ENCODE data around the gene LRRC7. TPM values are rescaled to one million over a fixed set of nuclear protein-coding genes. Genes with fewer than 3 reads are reported as not detected.

Gene LRRC7
- total RNA-seq, 2 experiments from 2014 or later, result not detected

DNA sequence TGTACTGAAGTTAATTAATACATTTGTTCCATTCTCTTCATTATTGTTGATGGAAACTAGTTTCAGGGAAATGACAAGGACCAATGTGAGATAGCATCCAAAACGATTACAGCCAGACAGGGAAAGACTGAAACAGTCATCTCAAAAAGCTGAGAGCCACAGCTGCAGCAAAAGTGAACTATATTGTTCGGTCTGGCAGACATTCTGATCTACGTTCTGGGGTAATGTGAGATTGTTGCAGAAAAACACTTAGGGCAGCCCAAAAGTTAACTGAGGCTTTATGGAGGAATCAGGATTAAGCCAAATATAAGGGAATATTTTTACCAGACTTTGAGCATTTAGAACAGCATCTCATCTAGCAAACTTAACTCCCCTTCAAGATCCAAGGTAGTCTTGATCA, 524.8 kb downstream of the LRRC7 start:
- Mint-ChIP-seq H3K36me3 (ENCODE audit: low read depth) (no peaks in the 10 kb centered on the region), H3K4me3 (no peak overlapping the region), H3K27ac (no peak overlapping the region), H3K9me3 (ENCODE audit: low read depth) (no peaks in the 10 kb centered on the region), H3K4me1 (no peaks in the 10 kb centered on the region), H3K27me3 (peaks cover 8% of the 10 kb centered on the region)
- CTCF ChIA-PET, result no interaction called here
- ATAC-seq (no peak), DNase-seq (no peak)
- POLR2A ChIA-PET, result no interaction called here
- intact Hi-C loops (cut with DNase I, micrococcal nuclease), result no loop called here

DNA sequence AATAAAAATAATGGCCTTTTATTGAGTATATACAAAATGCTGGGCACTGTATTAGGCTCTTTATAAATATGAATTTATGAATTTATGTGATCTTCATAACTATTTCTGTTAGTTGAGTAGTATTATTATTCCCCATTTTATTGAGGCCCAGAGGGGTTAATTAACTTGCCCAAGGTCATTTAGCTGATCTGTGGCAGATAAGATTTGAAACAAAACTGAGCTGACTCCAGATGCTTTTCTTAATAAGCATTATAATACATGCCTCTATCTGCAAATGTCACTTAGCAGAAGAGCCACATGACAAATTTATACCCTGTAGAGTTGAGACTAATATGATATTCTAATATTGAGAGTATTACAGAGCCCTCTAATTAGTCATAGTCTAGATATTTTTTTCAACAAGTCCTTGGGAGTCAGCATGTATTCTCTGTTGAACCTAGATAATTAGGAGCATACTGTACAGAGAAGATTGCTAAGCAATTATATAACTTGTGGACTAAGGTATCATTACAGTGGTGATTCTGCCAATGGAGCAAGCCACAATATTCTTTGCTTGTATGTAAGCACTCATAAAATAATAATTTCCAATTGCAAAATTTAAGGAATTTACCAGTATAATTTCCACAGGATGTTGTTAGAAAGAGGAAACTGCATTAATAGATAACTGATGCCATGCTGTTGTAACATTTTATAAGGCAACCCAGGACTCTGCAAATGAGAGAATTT, 525.7 kb downstream of the LRRC7 start:
- Mint-ChIP-seq H3K27ac (no peak overlapping the region), H3K4me1 (no peaks in the 10 kb centered on the region), H3K27me3 (peaks cover 8% of the 10 kb centered on the region), H3K36me3 (ENCODE audit: low read depth) (no peaks in the 10 kb centered on the region), H3K4me3 (no peak overlapping the region), H3K9me3 (ENCODE audit: low read depth) (no peaks in the 10 kb centered on the region)
- POLR2A ChIA-PET, result no interaction called here
- CTCF ChIA-PET, result interaction anchor here (1.4 kb wide), 1 partner anchor 10 kb away, joined by 3 read pairs; no protein-coding TSS in a partner anchor
- ATAC-seq, result no peak
- intact Hi-C loops (cut with DNase I, micrococcal nuclease), result no loop called here
- DNase-seq, result no peak

DNA sequence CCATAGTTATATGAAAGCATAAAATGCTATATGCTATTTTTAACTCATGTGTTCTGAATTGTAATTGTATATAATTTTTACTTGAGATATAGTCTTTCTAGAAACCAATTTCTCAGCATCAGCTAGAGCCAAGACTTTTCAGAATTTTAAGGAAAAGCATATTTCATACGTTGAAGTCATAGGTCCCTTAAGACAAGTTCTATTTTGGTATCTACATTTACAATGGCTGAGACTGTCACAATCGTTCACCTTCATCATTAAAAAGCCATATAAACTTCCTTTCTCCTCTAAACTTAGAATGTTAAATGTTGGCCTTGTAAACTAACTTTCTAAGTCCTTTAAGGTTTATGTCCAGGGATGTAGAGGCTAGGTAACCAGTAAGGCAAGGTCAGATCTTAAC, 533.5 kb downstream of the LRRC7 start:
- ChIA-PET CTCF (no interaction called here), POLR2A (no interaction called here)
- H3K4me3 Mint-ChIP-seq, result no peak overlapping the region
- ATAC-seq (no peak), DNase-seq (no peak)
- no peaks in the 10 kb centered on the region for H3K36me3 Mint-ChIP-seq (ENCODE audit: low read depth)
- H3K4me1 Mint-ChIP-seq, result no peaks in the 10 kb centered on the region
- H3K27me3 Mint-ChIP-seq, result peaks cover under 1% of the 10 kb centered on the region
- H3K9me3 Mint-ChIP-seq (ENCODE audit: low read depth), result no peaks in the 10 kb centered on the region
- intact Hi-C loops (cut with DNase I, micrococcal nuclease), result no loop called here
- H3K27ac Mint-ChIP-seq, result no peak overlapping the region

DNA sequence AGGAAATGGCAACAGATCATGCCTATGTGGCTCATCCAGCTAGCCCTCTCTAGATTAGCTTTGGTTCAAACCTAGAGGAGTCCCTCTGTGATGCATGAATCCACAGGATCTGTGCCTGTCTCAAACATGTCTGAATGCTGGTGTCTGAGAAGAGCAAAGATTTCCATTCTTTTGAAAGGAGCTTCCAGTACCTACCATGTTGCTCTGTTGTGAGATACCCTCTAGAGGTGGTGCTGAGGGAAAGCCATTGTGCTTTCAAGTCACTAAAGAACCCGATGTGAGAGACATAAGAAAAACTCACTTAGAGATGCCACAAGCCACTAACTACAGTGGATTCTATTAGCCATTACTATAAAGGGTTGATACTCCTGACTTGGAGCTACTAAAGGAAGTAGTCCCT, 534.1 kb downstream of the LRRC7 start:
- ChIA-PET CTCF (no interaction called here), POLR2A (no interaction called here)
- H3K36me3 Mint-ChIP-seq (ENCODE audit: low read depth), result no peaks in the 10 kb centered on the region
- DNase-seq, result no peak
- H3K27me3 Mint-ChIP-seq, result no peaks in the 10 kb centered on the region
- H3K27ac Mint-ChIP-seq, result no peak overlapping the region
- H3K4me3 Mint-ChIP-seq, result no peak overlapping the region
- H3K4me1 Mint-ChIP-seq, result no peaks in the 10 kb centered on the region
- ATAC-seq, result no peak
- H3K9me3 Mint-ChIP-seq (ENCODE audit: low read depth), result no peaks in the 10 kb centered on the region
- intact Hi-C loops (cut with DNase I, micrococcal nuclease), result no loop called here

DNA sequence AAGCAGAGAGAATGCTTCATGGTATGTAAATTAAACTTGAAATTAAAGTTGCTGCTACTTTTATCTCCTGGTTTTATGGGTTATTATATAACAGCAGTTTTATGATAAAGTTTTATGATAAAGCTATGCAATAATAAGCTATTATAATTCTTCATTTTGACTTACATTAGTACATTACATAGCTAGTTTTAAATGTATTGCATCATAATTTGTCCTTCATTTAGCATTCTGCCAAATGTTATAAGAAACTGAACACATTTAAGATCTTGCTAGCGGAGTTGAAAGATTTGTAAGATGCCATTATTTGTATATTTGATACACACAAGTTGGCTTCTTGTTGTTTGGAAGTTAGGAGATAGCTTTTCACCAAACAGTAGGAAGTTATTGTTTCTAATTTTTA, 536.0 kb downstream of the LRRC7 start:
- no peak overlapping the region for H3K27ac Mint-ChIP-seq
- H3K4me3 Mint-ChIP-seq, result no peak overlapping the region
- ChIA-PET CTCF (interaction anchor here (0.7 kb wide), 1 partner anchor 14 kb away, joined by 3 read pairs; no protein-coding TSS in a partner anchor), POLR2A (no interaction called here)
- DNase-seq (no peak), ATAC-seq (no peak)
- intact Hi-C loops (cut with DNase I, micrococcal nuclease), result no loop called here
- peaks cover 4% of the 10 kb centered on the region for H3K27me3 Mint-ChIP-seq
- H3K4me1 Mint-ChIP-seq, result no peaks in the 10 kb centered on the region
- no peaks in the 10 kb centered on the region for H3K36me3 Mint-ChIP-seq (ENCODE audit: low read depth)
- no peaks in the 10 kb centered on the region for H3K9me3 Mint-ChIP-seq (ENCODE audit: low read depth)

DNA sequence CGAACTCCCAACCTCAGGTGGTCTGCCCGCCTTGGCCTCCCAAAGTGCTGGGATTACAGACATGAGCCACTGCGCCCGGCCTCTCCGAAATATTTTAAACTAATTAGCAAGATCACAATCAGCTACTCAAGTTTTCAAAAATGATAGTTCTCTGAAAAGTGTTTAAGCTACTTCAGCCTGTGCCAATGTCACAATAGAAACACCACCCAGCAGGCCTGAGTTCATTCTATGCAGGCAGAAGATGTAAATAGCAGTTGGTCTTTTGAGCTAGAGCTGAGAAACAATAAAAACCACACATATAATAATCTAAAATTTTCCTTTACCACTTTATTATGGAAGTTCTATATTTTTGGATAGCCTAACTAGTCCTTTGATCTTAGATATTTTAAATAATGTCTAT, 541.5 kb downstream of the LRRC7 start:
- POLR2A ChIA-PET, result no interaction called here
- CTCF ChIA-PET, result interaction anchor here (0.8 to 1.4 kb wide), 2 partner anchors 16 to 24 kb away, joined by 3 to 4 read pairs; no protein-coding TSS in a partner anchor
- no peak for ATAC-seq
- Mint-ChIP-seq H3K4me3 (no peak overlapping the region), H3K27ac (no peak overlapping the region), H3K9me3 (ENCODE audit: low read depth) (no peaks in the 10 kb centered on the region), H3K36me3 (ENCODE audit: low read depth) (no peaks in the 10 kb centered on the region), H3K4me1 (no peaks in the 10 kb centered on the region), H3K27me3 (peaks cover 8% of the 10 kb centered on the region)
- no peak for DNase-seq
- intact Hi-C loops (cut with DNase I, micrococcal nuclease), result no loop called here

DNA sequence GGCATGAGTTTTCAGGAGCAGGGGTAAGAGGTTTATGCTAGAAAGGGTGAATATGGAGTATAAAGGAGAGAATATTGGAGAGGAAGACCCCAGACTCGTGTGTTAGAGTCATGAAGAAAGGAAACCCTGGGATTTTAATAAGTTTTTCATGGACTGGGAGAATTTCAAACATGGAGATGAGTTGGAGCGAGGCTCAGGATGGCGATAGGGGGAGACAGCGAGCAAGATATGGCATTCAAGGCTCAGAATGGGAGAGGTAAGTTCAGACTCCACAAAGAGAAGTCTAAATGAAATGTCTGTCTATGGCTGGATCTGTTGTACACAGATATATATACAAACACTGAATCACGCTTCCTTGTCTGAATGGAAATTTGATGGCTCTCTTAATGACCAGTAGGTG, 545.1 kb downstream of the LRRC7 start:
- Mint-ChIP-seq H3K27me3 (peaks cover 10% of the 10 kb centered on the region), H3K4me3 (no peak overlapping the region), H3K9me3 (ENCODE audit: low read depth) (no peaks in the 10 kb centered on the region), H3K36me3 (ENCODE audit: low read depth) (no peaks in the 10 kb centered on the region), H3K4me1 (no peaks in the 10 kb centered on the region), H3K27ac (no peak overlapping the region)
- ChIA-PET POLR2A (no interaction called here), CTCF (interaction anchor here (1.0 kb wide), 1 partner anchor 22 kb away, joined by 4 read pairs; no protein-coding TSS in a partner anchor)
- DNase-seq (no peak), ATAC-seq (no peak)
- intact Hi-C loops (cut with DNase I, micrococcal nuclease), result no loop called here

DNA sequence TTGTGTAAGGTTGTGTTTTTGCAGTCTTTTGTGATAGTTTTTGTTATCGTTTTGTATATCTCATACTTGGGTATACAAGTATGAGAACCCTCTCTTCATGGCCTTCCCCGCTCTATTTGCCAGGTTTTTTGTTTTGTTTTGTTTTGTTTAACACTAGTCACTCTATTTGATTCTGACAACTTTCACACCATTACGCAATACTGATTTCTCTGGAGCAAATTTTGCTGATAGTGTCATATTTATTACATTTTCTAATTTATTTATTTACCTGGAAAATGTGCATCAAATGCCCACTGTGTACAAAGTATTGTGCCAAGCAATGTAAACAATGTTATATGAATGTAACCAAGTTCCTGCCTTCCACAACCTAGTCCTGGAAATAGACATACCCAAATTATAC, 547.6 kb downstream of the LRRC7 start:
- Mint-ChIP-seq H3K27me3 (peaks cover 11% of the 10 kb centered on the region), H3K9me3 (ENCODE audit: low read depth) (no peaks in the 10 kb centered on the region), H3K27ac (no peak overlapping the region), H3K4me3 (no peak overlapping the region), H3K36me3 (ENCODE audit: low read depth) (no peaks in the 10 kb centered on the region), H3K4me1 (no peaks in the 10 kb centered on the region)
- ChIA-PET POLR2A (no interaction called here), CTCF (no interaction called here)
- ATAC-seq (no peak), DNase-seq (no peak)
- intact Hi-C loops (cut with DNase I, micrococcal nuclease), result no loop called here

DNA sequence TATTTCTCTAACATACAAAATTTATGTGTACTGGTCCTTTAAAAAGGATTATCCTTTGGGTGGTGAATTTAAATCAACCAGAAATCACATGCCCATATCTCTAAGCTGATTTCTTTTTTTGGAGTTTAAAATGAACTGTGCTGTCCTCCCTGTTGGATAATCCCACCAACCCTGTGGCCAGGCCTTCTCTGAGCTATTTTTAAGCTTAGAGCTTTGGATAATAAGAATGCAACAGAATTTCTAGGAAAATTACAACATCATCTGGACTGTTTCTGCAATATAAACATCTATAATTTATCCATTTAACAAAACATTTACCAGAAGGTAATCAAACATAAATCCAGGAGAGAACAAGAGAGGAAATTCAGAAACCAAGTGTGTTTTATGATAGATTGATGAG, 549.3 kb downstream of the LRRC7 start:
- ChIA-PET POLR2A (no interaction called here), CTCF (interaction anchor here (0.6 kb wide), 1 partner anchor 278 kb away, joined by 3 read pairs; no protein-coding TSS in a partner anchor)
- no peak for ATAC-seq
- H3K27ac Mint-ChIP-seq, result no peak overlapping the region
- DNase-seq, result no peak
- H3K9me3 Mint-ChIP-seq (ENCODE audit: low read depth), result no peaks in the 10 kb centered on the region
- H3K36me3 Mint-ChIP-seq (ENCODE audit: low read depth), result no peaks in the 10 kb centered on the region
- intact Hi-C loops (cut with DNase I, micrococcal nuclease), result no loop called here
- no peaks in the 10 kb centered on the region for H3K4me1 Mint-ChIP-seq
- H3K4me3 Mint-ChIP-seq, result no peak overlapping the region
- peaks cover 8% of the 10 kb centered on the region for H3K27me3 Mint-ChIP-seq

DNA sequence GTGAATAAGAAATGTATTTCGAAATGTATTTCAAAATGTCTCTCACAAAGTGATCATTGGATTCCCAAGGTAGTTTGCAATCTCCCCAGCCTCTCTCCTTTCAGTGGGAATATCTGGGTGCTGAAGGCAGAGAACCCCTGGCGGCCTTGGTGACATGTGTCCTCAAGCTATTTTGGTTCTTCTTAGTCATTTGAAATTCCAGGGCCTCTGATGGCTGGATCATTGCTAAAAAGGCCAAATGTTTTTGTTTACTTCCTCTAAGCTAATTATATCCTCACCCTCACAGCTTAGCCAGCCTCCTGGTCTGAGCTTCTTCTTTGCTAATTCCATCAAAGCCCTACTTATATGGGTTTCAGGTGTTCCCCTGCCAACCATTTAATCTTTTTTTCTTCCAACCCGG, 566.4 kb downstream of the LRRC7 start:
- no peak for DNase-seq
- Mint-ChIP-seq H3K27ac (no peak overlapping the region), H3K27me3 (no peaks in the 10 kb centered on the region), H3K4me1 (no peaks in the 10 kb centered on the region), H3K36me3 (ENCODE audit: low read depth) (no peaks in the 10 kb centered on the region), H3K4me3 (no peak overlapping the region), H3K9me3 (ENCODE audit: low read depth) (no peaks in the 10 kb centered on the region)
- CTCF ChIA-PET, result interaction anchor here (0.7 to 2.2 kb wide), 6 partner anchors 9 to 378 kb away, joined by 3 to 10 read pairs (median 4); no protein-coding TSS in a partner anchor
- intact Hi-C loops (cut with DNase I, micrococcal nuclease), result loop anchor here in 1 of 2 experiments (5.0 kb wide), 1 partner anchor 913 kb away; the partner anchor contains the start of gene PTGER3
- no peak for ATAC-seq
- POLR2A ChIA-PET, result no interaction called here

DNA sequence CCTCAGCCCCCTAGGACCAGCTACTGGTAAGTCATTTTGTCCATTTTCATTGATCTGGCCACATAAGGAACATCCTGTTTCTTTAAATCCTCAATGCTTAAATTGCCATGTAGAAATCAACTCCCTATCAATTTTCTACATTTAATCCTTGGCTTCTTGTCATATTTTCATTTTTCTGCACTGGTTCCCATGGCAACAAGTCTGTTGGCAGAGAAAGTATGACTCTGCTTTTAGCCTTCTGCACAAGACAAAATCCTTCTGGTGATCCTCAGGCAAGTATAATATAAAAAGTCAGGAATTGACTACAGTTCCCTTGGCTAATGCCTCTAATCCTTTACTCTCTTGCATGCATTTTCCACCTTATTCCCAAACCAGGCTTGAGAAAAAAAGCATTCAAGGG, 572.6 kb downstream of the LRRC7 start:
- Mint-ChIP-seq H3K4me3 (no peak overlapping the region), H3K9me3 (ENCODE audit: low read depth) (no peaks in the 10 kb centered on the region), H3K4me1 (no peaks in the 10 kb centered on the region), H3K36me3 (ENCODE audit: low read depth) (no peaks in the 10 kb centered on the region), H3K27ac (no peak overlapping the region), H3K27me3 (no peaks in the 10 kb centered on the region)
- intact Hi-C loops (cut with DNase I, micrococcal nuclease), result no loop called here
- no peak for ATAC-seq
- DNase-seq, result no peak
- POLR2A ChIA-PET, result no interaction called here
- CTCF ChIA-PET, result no interaction called here

DNA sequence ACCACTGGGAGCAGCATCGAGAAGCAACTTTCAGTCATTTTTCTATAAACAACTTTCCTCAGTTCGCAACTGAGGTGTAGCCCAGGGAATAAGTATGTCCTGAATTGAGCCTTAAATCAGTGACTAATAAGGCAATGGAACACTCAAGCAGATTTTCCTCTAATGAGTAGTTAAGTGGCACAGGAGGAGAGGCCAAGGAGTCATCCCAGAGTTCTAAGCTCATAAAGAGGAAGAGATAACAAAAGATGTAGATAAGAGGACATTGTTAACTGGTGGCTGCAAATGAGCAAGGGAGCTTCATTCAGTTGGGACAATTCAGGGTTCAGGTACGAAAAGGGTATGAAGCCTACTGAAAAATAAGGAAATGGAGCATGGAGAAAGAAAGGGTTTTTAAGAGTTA, 573.2 kb downstream of the LRRC7 start:
- H3K9me3 Mint-ChIP-seq (ENCODE audit: low read depth), result no peaks in the 10 kb centered on the region
- no peak for ATAC-seq
- no peaks in the 10 kb centered on the region for H3K4me1 Mint-ChIP-seq
- no peaks in the 10 kb centered on the region for H3K36me3 Mint-ChIP-seq (ENCODE audit: low read depth)
- CTCF ChIA-PET, result interaction anchor here (1.5 to 1.7 kb wide), 2 partner anchors 7 to 10 kb away, joined by 4 to 7 read pairs; no protein-coding TSS in a partner anchor
- H3K4me3 Mint-ChIP-seq, result no peak overlapping the region
- H3K27me3 Mint-ChIP-seq, result no peaks in the 10 kb centered on the region
- DNase-seq, result no peak
- no peak overlapping the region for H3K27ac Mint-ChIP-seq
- intact Hi-C loops (cut with DNase I, micrococcal nuclease), result no loop called here
- POLR2A ChIA-PET, result no interaction called here

All from activated CD4-positive, alpha-beta T cell treated with anti-CD3 and anti-CD28 coated beads for 36 hours (primary cell).